Stomach (tissue), 4 donors: ENCODE results near the gene DLG2.

Experiments
- CTCF ChIP-seq, 7 experiments: fragments of 450-650 bp in 4 of 7; fragments of 200-600 bp in 3 of 7; sonication (generic) in 3 of 7; IDR thresholded peaks; one replicate each; pipeline ENCODE4 v1.5.1; 2016 to 2019; ENCODE audit warnings: antibody characterized with exemption in 7 of 7, control low read depth in 2 of 7, mild to moderate bottlenecking in 1 of 7
- EP300 ChIP-seq: sonication (generic); formaldehyde crosslinking; IDR thresholded peaks from one replicate; pipeline ENCODE4 v1.6.1; 2017; ENCODE audit warnings: antibody characterized with exemption
- POLR2A ChIP-seq, 4 donors: fragments of 450-650 bp; IDR thresholded peaks; one replicate each; pipeline ENCODE4 v1.6.1; 2016; ENCODE audit warnings: antibody characterized with exemption in 4 of 4, control low read depth in 2 of 4, mild to moderate bottlenecking in 1 of 4, moderate library complexity in 1 of 4
- POLR2AphosphoS5 ChIP-seq, 3 donors: sonication (generic); formaldehyde crosslinking; IDR thresholded peaks; one replicate each; pipeline ENCODE4 v1.6.1; 2016; ENCODE audit warnings: antibody characterized with exemption in 3 of 3

DNA sequence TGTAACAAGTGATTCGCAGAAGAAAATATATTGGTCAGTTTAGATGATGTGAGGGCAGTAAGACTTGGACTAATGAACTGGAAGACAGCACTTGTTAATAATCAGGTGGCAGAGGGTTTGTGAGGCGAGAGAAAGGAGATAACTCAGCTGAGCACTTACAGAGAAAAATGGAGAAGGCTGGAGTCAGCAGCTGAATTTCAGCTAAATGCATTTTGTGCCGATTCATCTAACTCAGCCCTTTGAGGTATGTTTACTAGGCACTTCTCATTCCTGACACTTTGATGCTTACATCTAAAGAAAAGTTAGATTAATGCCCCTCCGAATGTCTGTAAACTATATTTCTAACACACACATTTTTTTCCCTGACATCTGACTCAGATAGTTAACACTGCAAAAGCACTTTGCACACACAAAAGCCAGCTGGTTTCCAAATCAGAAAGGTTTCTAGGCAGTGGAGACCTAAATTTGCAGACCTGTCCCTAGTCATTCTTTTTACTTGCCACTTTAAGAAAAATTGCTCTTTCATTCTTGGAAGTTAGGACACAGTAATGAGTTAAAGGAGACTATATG lies 1481.4 kb downstream of the DLG2 start:
- no peak for TF ChIP-seq CTCF (IDR thresholded peaks at IDR 0.05)
- TF ChIP-seq POLR2A (IDR thresholded peaks at IDR 0.05): no peak
- no peak for TF ChIP-seq EP300
- TF ChIP-seq POLR2AphosphoS5 (IDR thresholded peaks at IDR 0.05): no peak
